Mesothelial cell of epicardium (in vitro differentiated cells): ENCODE measurements around the gene RAET1G. TPM values are rescaled to one million over a fixed set of nuclear protein-coding genes. Genes with fewer than 3 reads are reported as not detected.
"Not testable (repeated sequence)": the region's sequence is repeated elsewhere in the genome, so short reads cannot be mapped to it uniquely, and the experiment has no call there.

Experiments used
- DNase-seq, 2 experiments: peaks; one replicate each; pipeline ENCODE4 v3.0.0; 2021; ENCODE audit warnings: low spot score in 2 of 2; ENCODE audit not compliant: unreplicated experiment in 2 of 2
- H3K27ac Mint-ChIP-seq: 2 replicates; pipeline ENCODE4 v1.8.0; 2021; ENCODE audit warnings: mixed read lengths
- H3K27me3 Mint-ChIP-seq: 2 replicates; pipeline ENCODE4 v1.8.0; 2021; ENCODE audit warnings: low read depth, mixed read lengths
- H3K36me3 Mint-ChIP-seq: 2 replicates; pipeline ENCODE4 v1.8.0; 2021; ENCODE audit warnings: mixed read lengths
- H3K4me1 Mint-ChIP-seq: 2 replicates; pipeline ENCODE4 v1.8.0; 2021; ENCODE audit warnings: mixed read lengths
- H3K4me3 Mint-ChIP-seq: 2 replicates; pipeline ENCODE4 v1.8.0; 2021; ENCODE audit warnings: mild to moderate bottlenecking, moderate library complexity, mixed read lengths
- H3K9me3 Mint-ChIP-seq: 2 replicates; pipeline ENCODE4 v1.8.0; 2021; ENCODE audit warnings: mixed read lengths
- CTCF ChIP-seq: fragments of 200-600 bp; sonication (generic); IDR thresholded peaks from one replicate; pipeline ENCODE4 v1.5.0; 2021; ENCODE audit warnings: antibody characterized with exemption; ENCODE audit not compliant: unreplicated experiment
- total RNA-seq: library from RNA; stranded (reverse); gene quantifications from 3 replicates; pipeline ENCODE4 v1.2.1, GENCODE V29; 2021

Gene RAET1G
- total RNA-seq, 1 donor from 2014 or later: not detected

GRCh38 chr6:149925253-149925973 is 2.5 kb upstream of the RAET1G start:
- Mint-ChIP-seq H3K9me3 (no peaks in the 10 kb centered on the region), H3K4me1 (peaks cover 13% of the 10 kb centered on the region), H3K27ac (no peak overlapping the region), H3K4me3 (peak overlapping the region; percentile 75), H3K36me3 (no peaks in the 10 kb centered on the region), H3K27me3 (peaks cover 92% of the 10 kb centered on the region)
- peak in 1 of 2 experiments; percentile 29 for DNase-seq
- no peak for TF ChIP-seq CTCF

GRCh38 chr6:149924933-149925252 is 2.0 kb upstream of the RAET1G start:
- Mint-ChIP-seq H3K36me3 (no peaks in the 10 kb centered on the region), H3K9me3 (no peaks in the 10 kb centered on the region), H3K4me1 (peaks cover 13% of the 10 kb centered on the region), H3K27me3 (peaks cover 92% of the 10 kb centered on the region), H3K27ac (no peak overlapping the region), H3K4me3 (peak overlapping the region; percentile 75)
- no peak for TF ChIP-seq CTCF
- no peak for DNase-seq

GRCh38 chr6:149924206-149924932 is 1.4 kb upstream of the RAET1G start:
- Mint-ChIP-seq H3K27ac (no peak overlapping the region), H3K4me3 (peak overlapping the region; percentile 11), H3K4me1 (peaks cover 13% of the 10 kb centered on the region), H3K9me3 (no peaks in the 10 kb centered on the region), H3K36me3 (no peaks in the 10 kb centered on the region), H3K27me3 (peaks cover 92% of the 10 kb centered on the region)
- peak in 1 of 2 experiments; percentile 16 for DNase-seq
- no peak for TF ChIP-seq CTCF

GRCh38 chr6:149923327-149923986 is 536 bp upstream of the RAET1G start:
- H3K27ac Mint-ChIP-seq: no peak overlapping the region
- DNase-seq: no peak

GRCh38 chr6:149922091-149922490 is 830 bp downstream of the RAET1G start:
- not testable (repeated sequence) for H3K27ac Mint-ChIP-seq, H3K36me3 Mint-ChIP-seq, H3K9me3 Mint-ChIP-seq, DNase-seq
- H3K4me1 Mint-ChIP-seq: peaks cover 13% of the 10 kb centered on the region
- H3K27me3 Mint-ChIP-seq: peaks cover 88% of the 10 kb centered on the region
- H3K4me3 Mint-ChIP-seq: peak overlapping the region; percentile 69

More at GRCh38 chr6:149923327-149923986, 536 bp upstream of the RAET1G start:
- Mint-ChIP-seq H3K36me3 (no peaks in the 10 kb centered on the region), H3K27me3 (peaks cover 92% of the 10 kb centered on the region), H3K9me3 (no peaks in the 10 kb centered on the region), H3K4me3 (peak overlapping the region; percentile 69), H3K4me1 (peaks cover 13% of the 10 kb centered on the region)
- TF ChIP-seq CTCF: no peak

- no peak overlapping the region for H3K27ac Mint-ChIP-seq
- no peak for DNase-seq
- no peaks in the 10 kb centered on the region for H3K36me3 Mint-ChIP-seq
- H3K4me3 Mint-ChIP-seq: peak overlapping the region; percentile 10
- H3K9me3 Mint-ChIP-seq: no peaks in the 10 kb centered on the region
- no peak for TF ChIP-seq CTCF
- peaks cover 13% of the 10 kb centered on the region for H3K4me1 Mint-ChIP-seq
- peaks cover 92% of the 10 kb centered on the region for H3K27me3 Mint-ChIP-seq
Measured at GRCh38 chr6:149921361-149921760, 1.6 kb downstream of the RAET1G start.
